Neural progenitor cell (in vitro differentiated cells): ENCODE results near the gene CDH13. TPM values are rescaled to one million over a fixed set of nuclear protein-coding genes. Genes with fewer than 3 reads are reported as not detected.
A peak's percentile ranks its signal among the peaks of the same experiment; 100 is the strongest.

Experiments used
- DNase-seq: peaks from one replicate; pipeline ENCODE4 v3.0.0-alpha.2; 2016; ENCODE audit warnings: low spot score
- H2AFZ ChIP-seq: fragments of 200-600 bp; sonication (generic); replicated peaks from 2 replicates; pipeline ENCODE4 v1.6.1; 2016; ENCODE audit warnings: antibody characterized with exemption
- H3F3A ChIP-seq: fragments of 200-600 bp; sonication (generic); 2 replicates; pipeline ENCODE4 v1.6.1; 2016; ENCODE audit warnings: antibody characterized with exemption, low read depth
- H3K27ac ChIP-seq: fragments of 200-600 bp; sonication (generic); 2 replicates; pipeline ENCODE4 v1.5.1; 2016; ENCODE audit warnings: mild to moderate bottlenecking
- H3K27me3 ChIP-seq: fragments of 200-600 bp; sonication (generic); 2 replicates; pipeline ENCODE4 v1.6.1; 2016; ENCODE audit warnings: mild to moderate bottlenecking, moderate library complexity
- H3K36me3 ChIP-seq: fragments of 200-600 bp; sonication (generic); 2 replicates; pipeline ENCODE4 v1.5.1; 2016
- H3K4me1 ChIP-seq: fragments of 200-600 bp; sonication (generic); 2 replicates; pipeline ENCODE4 v1.6.1; 2016; ENCODE audit warnings: mixed run types
- H3K4me2 ChIP-seq: fragments of 200-600 bp; sonication (generic); 2 replicates; pipeline ENCODE4 v1.6.1; 2016
- H3K4me3 ChIP-seq: fragments of 200-600 bp; sonication (generic); 2 replicates; pipeline ENCODE4 v1.5.1; 2016
- H3K79me2 ChIP-seq: fragments of 200-600 bp; sonication (generic); 2 replicates; pipeline ENCODE4 v1.6.1; 2016; ENCODE audit warnings: low read depth
- H3K9ac ChIP-seq: fragments of 200-600 bp; sonication (generic); 2 replicates; pipeline ENCODE4 v1.6.1; 2016
- H3K9me3 ChIP-seq: fragments of 200-600 bp; sonication (generic); 2 replicates; pipeline ENCODE4 v1.5.1; 2016; ENCODE audit warnings: low read depth
- H4K20me1 ChIP-seq: fragments of 200-600 bp; sonication (generic); 2 replicates; pipeline ENCODE4 v1.6.1; 2016; ENCODE audit warnings: low read depth
- H3K27ac Mint-ChIP-seq: 3 replicates; pipeline ENCODE4 v1.8.0; 2021; ENCODE audit warnings: mixed read lengths
- H3K27me3 Mint-ChIP-seq: 2 replicates; pipeline ENCODE4 v1.8.0; 2022; ENCODE audit warnings: low read depth, mild to moderate bottlenecking, inconsistent platforms, moderate library complexity, mixed read lengths; ENCODE audit not compliant: insufficient read depth
- H3K36me3 Mint-ChIP-seq: 3 replicates; pipeline ENCODE4 v1.8.0; 2021; ENCODE audit warnings: mixed read lengths
- H3K4me1 Mint-ChIP-seq: 3 replicates; pipeline ENCODE4 v1.8.0; 2021; ENCODE audit warnings: mixed read lengths
- H3K4me3 Mint-ChIP-seq: 3 replicates; pipeline ENCODE4 v1.8.0; 2021; ENCODE audit warnings: mild to moderate bottlenecking, moderate library complexity, mixed read lengths
- H3K9me3 Mint-ChIP-seq: 3 replicates; pipeline ENCODE4 v1.8.0; 2020; ENCODE audit warnings: mixed read lengths
- CTCF ChIP-seq: fragments of 200-600 bp; sonication (generic); IDR thresholded peaks from 2 replicates; pipeline ENCODE4 v1.5.1; 2017; ENCODE audit warnings: antibody characterized with exemption, mild to moderate bottlenecking
- EZH2 ChIP-seq: fragments of 200-600 bp; sonication (generic); IDR thresholded peaks from 2 replicates; pipeline ENCODE4 v1.6.1; 2017; ENCODE audit warnings: antibody characterized with exemption, mild to moderate bottlenecking, moderate library complexity
- EZH2phosphoT487 ChIP-seq: fragments of 200-600 bp; sonication (generic); IDR thresholded peaks from 2 replicates; pipeline ENCODE4 v1.6.1; 2017; ENCODE audit warnings: antibody characterized with exemption
- total RNA-seq: library from RNA; depleted of rRNA; stranded (reverse); fragments of >200 nt; gene quantifications from 2 replicates; pipeline ENCODE4 v1.2.3, GENCODE V29; 2015; ENCODE audit warnings: low replicate concordance

CDH13 gene
- total RNA-seq, 1 donor from 2014 or later, result 3.0 TPM

GRCh38 chr16:83116274-83116892, 489.6 kb downstream of the CDH13 start:
- no peak overlapping the region for H3K4me3 ChIP-seq
- TF ChIP-seq CTCF (peak; percentile 14), EZH2 (no peak), EZH2phosphoT487 (no peak)
- no peaks in the 10 kb centered on the region for H3K79me2 ChIP-seq
- H3K27ac Mint-ChIP-seq, result no peak overlapping the region
- H3K4me1 ChIP-seq, result no peaks in the 10 kb centered on the region
- no peak for DNase-seq
- no peaks in the 10 kb centered on the region for H3F3A ChIP-seq
- H3K9me3 Mint-ChIP-seq, result no peaks in the 10 kb centered on the region
- H3K9ac ChIP-seq, result no peak overlapping the region
- no peaks in the 10 kb centered on the region for H3K27me3 ChIP-seq
- no peak overlapping the region for H3K4me2 ChIP-seq
- no peaks in the 10 kb centered on the region for H3K4me1 Mint-ChIP-seq
- no peak overlapping the region for H3K4me3 Mint-ChIP-seq
- H3K36me3 Mint-ChIP-seq, result no peaks in the 10 kb centered on the region
- H3K36me3 ChIP-seq, result no peaks in the 10 kb centered on the region
- H4K20me1 ChIP-seq, result no peaks in the 10 kb centered on the region
- H3K27me3 Mint-ChIP-seq, result peaks cover 4% of the 10 kb centered on the region
- no peak overlapping the region for H2AFZ ChIP-seq
- H3K9me3 ChIP-seq, result no peaks in the 10 kb centered on the region
- no peak overlapping the region for H3K27ac ChIP-seq

GRCh38 chr16:83117810-83118209, 491.0 kb downstream of the CDH13 start:
- no peaks in the 10 kb centered on the region for H3F3A ChIP-seq
- no peak for TF ChIP-seq EZH2phosphoT487
- no peak for TF ChIP-seq EZH2
- TF ChIP-seq CTCF, result no peak
- Mint-ChIP-seq H3K27me3 (peaks cover 4% of the 10 kb centered on the region), H3K4me1 (no peaks in the 10 kb centered on the region), H3K36me3 (no peaks in the 10 kb centered on the region), H3K9me3 (no peaks in the 10 kb centered on the region), H3K4me3 (no peak overlapping the region), H3K27ac (no peak overlapping the region)
- H3K4me2 ChIP-seq, result no peak overlapping the region
- no peaks in the 10 kb centered on the region for H3K36me3 ChIP-seq
- DNase-seq, result no peak
- H3K27ac ChIP-seq, result no peak overlapping the region
- no peaks in the 10 kb centered on the region for H3K27me3 ChIP-seq
- no peaks in the 10 kb centered on the region for H3K4me1 ChIP-seq
- no peaks in the 10 kb centered on the region for H3K79me2 ChIP-seq
- no peak overlapping the region for H2AFZ ChIP-seq
- no peak overlapping the region for H3K9ac ChIP-seq
- no peaks in the 10 kb centered on the region for H3K9me3 ChIP-seq
- no peak overlapping the region for H3K4me3 ChIP-seq
- H4K20me1 ChIP-seq, result no peaks in the 10 kb centered on the region

- Mint-ChIP-seq H3K27me3 (peaks cover 4% of the 10 kb centered on the region), H3K9me3 (no peaks in the 10 kb centered on the region), H3K36me3 (no peaks in the 10 kb centered on the region), H3K4me1 (no peaks in the 10 kb centered on the region), H3K4me3 (no peak overlapping the region), H3K27ac (no peak overlapping the region)
- Histone ChIP-seq H3K4me1 (no peaks in the 10 kb centered on the region), H4K20me1 (no peaks in the 10 kb centered on the region), H3K4me3 (no peak overlapping the region), H2AFZ (no peak overlapping the region), H3K79me2 (no peaks in the 10 kb centered on the region), H3K4me2 (no peak overlapping the region), H3K9ac (no peak overlapping the region), H3K27me3 (no peaks in the 10 kb centered on the region), H3F3A (no peaks in the 10 kb centered on the region), H3K9me3 (no peaks in the 10 kb centered on the region), H3K36me3 (no peaks in the 10 kb centered on the region), H3K27ac (no peak overlapping the region)
- DNase-seq, result no peak
- TF ChIP-seq CTCF, result no peak
- TF ChIP-seq EZH2phosphoT487, result no peak
- TF ChIP-seq EZH2, result no peak
These were observed 491.6 kb downstream of the CDH13 start for GRCh38 chr16:83118365-83118764.
